HG02840 (cell line): Measurements from ENCODE around the gene JUNB.

ENCODE experiments used
- ATAC-seq: cut with Tn5 transposase; IDR thresholded peaks from one replicate; pipeline ENCODE4 v1.9.1; 2021; ENCODE audit warnings: mild to moderate bottlenecking, moderate library complexity, moderate number of reproducible peaks; ENCODE audit not compliant: unreplicated experiment, low FRiP score

Gene JUNB

GRCh38 chr19:12773571-12773970, 17.7 kb upstream of the JUNB start:
- no peak for ATAC-seq

GRCh38 chr19:12774588-12775555, 16.4 kb upstream of the JUNB start, which contains the start of gene HOOK2:
Gene HOOK2 (minus strand): TSS chr19:12775552. CDS start chr19:12775449, 103 bp downstream.
- peak; percentile 1 for ATAC-seq

DNA sequence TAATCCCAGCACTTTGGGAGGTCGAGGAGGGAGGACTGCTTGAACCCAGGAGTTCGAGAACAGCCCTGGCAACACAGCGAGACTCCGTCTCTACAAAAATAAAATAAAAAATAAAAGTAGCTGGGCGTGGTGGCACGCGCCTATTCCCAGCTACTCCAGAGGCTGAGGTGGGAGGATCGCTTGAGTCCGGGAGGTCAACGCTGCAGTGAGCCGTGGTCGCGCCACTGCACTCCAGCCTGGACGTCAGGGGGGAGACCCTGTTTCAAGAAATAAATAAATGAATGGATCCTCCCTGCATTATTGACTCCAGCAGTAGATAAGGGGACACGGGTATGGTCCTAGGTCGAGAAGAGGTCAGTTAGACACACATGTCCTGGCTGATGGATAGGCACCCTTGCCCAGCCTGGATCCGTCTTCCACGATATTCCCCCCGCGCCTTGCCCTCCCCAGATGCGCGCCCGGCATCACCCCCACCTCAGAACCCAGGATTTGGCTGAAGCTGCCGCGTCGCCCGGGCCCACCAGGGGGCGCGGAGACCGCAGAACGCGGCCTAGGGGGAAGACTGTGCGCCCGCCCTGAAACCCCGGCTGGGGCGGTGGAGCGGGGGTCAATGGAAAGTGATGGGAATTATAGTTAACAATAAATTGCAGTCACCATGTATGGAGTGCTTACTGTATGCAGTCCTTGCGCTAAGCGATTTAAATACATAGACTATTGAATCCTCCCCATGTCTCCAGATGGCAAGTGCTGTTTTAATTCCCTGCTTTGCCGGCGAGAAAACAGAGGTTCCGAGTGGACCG, 13.9 kb upstream of the JUNB start:
- ATAC-seq: no peak

DNA sequence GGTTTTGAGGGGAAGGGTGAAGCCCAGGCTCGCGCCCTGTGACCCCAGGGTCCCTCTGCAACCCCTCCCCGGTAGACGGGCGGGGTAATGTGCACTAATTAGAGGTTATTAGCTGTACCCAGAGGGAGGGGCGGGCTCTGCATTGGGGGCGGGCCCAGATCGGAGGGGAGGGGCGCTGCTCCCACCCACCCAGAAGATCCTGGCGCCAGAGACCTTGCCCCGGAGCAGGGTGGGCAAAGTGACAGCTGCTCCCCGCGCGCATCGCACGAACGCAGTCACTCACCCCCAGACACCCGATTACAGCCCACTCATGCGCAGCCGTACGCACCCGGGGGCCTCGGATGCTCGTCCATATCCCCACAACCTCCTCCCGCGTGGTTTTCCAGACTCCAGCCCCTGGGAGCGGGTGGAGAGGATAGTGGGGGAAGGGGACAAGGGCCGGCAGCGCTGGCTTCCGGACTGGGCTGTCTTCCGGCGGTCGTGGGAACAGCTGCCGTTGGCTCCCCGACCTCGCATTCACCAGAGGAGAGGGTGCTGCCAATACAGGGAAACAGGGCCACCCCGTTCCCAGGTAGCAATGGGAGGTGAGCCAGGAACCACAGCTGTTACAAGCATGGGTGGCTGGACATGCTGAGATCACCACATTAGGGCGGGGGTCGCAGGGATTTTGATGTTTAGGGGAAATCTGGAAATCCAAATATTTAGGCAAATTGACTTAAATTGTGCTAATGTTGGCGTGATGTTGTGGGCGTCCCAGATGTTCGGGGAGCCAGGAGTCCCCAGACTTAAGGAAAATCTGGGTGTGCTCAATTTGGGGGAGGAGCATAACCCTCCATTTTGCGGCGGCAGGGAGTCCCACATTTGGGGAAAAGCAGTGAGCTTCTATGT, 13.0 kb upstream of the JUNB start:
- ATAC-seq: no peak

DNA sequence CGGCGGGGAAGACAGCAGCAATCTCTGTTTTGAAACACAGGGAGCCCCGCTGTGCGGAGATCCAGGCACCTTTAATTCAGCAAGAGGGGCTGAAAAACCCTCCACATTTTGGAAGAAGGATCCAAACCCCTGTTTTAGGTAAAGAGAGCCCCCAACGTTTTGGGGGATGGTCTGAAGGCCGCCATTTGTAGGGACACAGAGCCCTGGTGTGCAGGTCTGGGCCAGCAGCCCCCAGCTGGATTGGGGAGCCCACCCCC, 12.5 kb upstream of the JUNB start:
- ATAC-seq: no peak

- no peak for ATAC-seq
Measured at GRCh38 chr19:12779162-12779993, 11.9 kb upstream of the JUNB start.

DNA sequence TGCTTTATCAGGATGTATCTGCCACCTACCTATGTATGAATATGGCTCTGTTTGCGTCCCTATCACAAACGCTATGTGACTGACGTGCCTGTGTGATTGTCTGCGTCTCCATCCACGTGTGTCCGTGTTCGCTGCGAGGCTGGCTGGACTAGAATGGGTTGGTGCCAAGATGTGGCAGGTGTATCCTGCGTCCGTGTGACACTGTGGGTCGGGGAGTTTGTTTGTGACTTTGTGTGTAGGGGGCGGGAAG, 9.2 kb upstream of the JUNB start:
- ATAC-seq: no peak

- peak; percentile 30 for ATAC-seq
Measured at GRCh38 chr19:12782424-12783290, 8.6 kb upstream of the JUNB start.

GRCh38 chr19:12783291-12783848, 7.9 kb upstream of the JUNB start:
- ATAC-seq: no peak

- ATAC-seq: no peak
Measured at GRCh38 chr19:12783849-12784393, 7.4 kb upstream of the JUNB start.

GRCh38 chr19:12784394-12784870, 6.9 kb upstream of the JUNB start:
- ATAC-seq: no peak

DNA sequence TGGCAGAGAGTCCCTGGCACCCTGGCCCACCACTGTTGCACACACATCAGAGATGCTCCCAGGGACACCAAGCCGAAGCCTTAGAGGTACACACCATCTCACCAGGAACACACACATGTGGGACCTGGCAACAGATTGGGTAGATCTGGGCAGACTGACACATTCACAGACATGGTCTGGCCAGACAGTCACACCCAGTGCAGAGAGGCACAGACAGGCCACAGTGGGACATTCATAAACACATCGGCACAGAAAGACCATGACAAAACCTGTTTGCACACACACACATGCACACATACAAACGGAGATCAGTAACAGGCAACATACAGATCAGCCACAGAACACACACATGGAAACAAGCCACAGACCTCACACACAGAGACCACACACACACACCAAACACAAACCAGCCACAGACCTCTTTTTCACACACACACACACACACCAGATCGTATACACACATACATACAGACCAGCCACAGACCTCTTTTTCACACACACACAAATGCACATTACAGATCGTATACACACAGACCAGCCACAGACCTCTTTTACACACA, 6.3 kb upstream of the JUNB start:
- no peak for ATAC-seq

DNA sequence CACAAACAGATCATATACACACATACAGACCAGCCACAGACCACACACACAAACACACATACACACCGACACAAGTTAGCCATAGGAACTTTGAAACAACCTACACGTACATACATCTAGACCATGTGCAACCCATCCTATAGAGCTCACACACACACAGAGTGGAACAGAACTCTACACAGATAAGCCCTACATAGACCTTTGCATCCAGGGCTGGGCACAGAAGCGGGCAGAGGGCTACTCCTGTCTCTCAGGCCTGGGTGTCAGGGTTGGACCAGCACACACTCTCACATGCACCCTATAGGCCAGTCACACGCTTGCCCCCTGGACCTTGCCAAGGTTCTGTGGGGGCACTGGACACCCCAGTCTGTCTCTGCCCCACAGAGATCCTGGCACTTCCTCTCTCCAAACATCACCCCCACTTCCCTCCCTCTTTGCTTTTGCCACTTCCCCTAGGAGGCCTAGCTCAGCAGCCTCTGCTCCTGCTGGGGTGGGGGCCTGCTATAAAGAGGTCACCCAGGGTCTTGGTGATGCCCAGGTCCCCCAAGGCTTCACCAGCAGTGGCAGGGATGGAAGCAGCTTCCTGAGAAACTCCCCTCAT, 5.8 kb upstream of the JUNB start:
- no peak for ATAC-seq

DNA sequence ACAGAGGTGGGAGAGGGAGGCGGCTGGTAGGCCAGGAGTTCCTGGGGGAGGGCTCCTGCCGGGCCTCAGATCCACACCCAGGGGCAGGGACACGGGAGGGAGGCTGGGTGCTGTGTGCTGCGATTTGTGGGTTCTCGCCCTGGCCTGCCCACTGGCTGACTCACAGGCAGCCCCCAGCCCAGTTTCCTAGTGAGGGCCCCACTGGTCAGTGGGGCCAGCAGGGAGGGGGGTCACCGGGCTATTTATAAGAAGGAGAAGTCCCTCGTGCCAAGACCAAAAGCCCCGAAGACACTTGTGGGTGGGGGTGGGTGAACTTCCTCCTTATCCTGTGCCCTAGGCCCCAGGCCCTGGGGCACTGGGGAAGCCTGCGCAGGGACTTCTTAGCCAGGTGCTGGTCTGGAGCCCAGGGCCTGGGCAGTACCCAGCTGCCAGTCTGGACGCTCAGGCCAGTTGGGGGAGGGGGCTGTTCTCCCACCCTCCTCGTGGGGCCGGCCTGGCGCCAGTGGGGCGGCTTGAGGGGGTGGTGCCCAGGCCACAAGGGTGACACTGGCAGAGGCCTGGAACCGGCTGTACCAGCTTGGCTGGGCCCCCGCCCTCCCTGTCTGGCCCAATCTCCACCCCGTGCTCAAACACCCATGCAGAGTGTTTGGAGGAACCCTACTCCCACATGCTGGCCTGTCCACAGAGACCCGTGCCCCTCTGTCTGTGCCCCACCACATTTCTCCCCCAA, 5.0 kb upstream of the JUNB start:
- no peak for ATAC-seq

- no peak for ATAC-seq
Measured at GRCh38 chr19:12786952-12787351, 4.3 kb upstream of the JUNB start.

GRCh38 chr19:12787458-12787857, 3.8 kb upstream of the JUNB start:
- ATAC-seq: no peak

GRCh38 chr19:12788042-12788681, 3.1 kb upstream of the JUNB start:
- ATAC-seq: no peak
